Measurements from ENCODE around the gene MCRS1.

DNA sequence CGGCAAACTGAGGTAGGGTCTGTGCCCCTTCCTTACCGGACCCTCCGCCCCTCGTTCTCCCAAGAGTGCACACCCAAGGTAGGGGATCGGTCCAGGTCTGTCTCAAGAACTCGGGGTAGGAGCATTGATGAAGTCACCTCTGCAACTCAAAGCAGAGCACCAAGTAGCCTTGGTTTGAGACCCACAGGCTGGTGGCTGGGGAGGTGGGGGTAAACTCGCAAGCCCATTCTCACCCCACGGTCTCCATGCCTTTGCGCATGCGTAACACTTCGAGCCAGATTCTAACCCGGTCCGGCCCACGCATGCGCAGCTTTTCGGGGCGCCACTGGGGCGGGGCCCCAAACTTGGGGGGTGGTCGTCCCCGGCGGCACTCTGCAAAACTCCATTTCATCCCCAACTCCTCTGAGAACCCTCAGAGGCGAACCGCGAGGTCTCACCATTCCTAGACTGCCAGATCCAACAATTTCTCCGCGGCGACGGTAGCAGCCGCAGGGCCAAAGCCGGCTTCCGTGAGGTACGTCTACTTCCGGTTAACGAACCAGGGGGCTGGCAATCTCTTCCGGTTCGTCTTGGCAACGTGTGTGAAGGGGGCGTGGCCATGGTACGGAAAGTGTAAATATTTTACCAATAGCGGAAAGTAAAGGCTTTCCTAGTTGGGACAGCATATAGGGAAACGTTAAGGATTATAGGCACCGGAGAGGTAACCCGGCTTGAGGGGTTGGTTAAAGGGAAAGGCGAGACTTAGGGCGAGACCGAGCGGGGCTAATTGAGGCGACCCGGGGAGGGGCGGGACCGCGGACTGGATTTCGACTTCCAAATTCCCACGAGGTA, at the start of gene MCRS1:
- TF ChIP-seq SUZ12 (IDR thresholded peaks at IDR 0.05; ENCODE audit: extremely low read depth, insufficient read depth, insufficient read length) (no peak), ZNF274 (IDR thresholded peaks at IDR 0.05; ENCODE audit: low read depth, low read length) (no peak), YY1 (IDR thresholded peaks at IDR 0.05; ENCODE audit: insufficient read depth, insufficient read length) (no peak)

Data from NT2/D1 (cell line).